ENCODE measurements around the gene NFKB2.

- TF ChIP-seq ZBTB17 (tag by site-specific recombination; IDR thresholded peaks at IDR 0.05) (no peak), ZNF248 (tag by site-specific recombination; IDR thresholded peaks at IDR 0.05) (no peak), KLF16 (tag by site-specific recombination; IDR thresholded peaks at IDR 0.05) (no peak), SALL2 (tag by site-specific recombination; IDR thresholded peaks at IDR 0.05; ENCODE audit: borderline replicate concordance) (no peak)
- TF ChIP-seq, protein P1, sequence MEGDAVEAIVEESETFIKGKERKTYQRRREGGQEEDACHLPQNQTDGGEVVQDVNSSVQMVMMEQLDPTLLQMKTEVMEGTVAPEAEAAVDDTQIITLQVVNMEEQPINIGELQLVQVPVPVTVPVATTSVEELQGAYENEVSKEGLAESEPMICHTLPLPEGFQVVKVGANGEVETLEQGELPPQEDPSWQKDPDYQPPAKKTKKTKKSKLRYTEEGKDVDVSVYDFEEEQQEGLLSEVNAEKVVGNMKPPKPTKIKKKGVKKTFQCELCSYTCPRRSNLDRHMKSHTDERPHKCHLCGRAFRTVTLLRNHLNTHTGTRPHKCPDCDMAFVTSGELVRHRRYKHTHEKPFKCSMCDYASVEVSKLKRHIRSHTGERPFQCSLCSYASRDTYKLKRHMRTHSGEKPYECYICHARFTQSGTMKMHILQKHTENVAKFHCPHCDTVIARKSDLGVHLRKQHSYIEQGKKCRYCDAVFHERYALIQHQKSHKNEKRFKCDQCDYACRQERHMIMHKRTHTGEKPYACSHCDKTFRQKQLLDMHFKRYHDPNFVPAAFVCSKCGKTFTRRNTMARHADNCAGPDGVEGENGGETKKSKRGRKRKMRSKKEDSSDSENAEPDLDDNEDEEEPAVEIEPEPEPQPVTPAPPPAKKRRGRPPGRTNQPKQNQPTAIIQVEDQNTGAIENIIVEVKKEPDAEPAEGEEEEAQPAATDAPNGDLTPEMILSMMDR (tag by site-specific recombination; IDR thresholded peaks at IDR 0.05): no peak
- TF ChIP-seq, protein P2, sequence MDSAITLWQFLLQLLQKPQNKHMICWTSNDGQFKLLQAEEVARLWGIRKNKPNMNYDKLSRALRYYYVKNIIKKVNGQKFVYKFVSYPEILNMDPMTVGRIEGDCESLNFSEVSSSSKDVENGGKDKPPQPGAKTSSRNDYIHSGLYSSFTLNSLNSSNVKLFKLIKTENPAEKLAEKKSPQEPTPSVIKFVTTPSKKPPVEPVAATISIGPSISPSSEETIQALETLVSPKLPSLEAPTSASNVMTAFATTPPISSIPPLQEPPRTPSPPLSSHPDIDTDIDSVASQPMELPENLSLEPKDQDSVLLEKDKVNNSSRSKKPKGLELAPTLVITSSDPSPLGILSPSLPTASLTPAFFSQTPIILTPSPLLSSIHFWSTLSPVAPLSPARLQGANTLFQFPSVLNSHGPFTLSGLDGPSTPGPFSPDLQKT (IDR thresholded peaks at IDR 0.05; ENCODE audit: borderline replicate concordance, low read depth, low read length): no peak
Observed at GRCh38 chr10:102416695-102417094, 21.2 kb downstream of the NFKB2 start.
